ENCODE results near the gene NTM.

Gene NTM

GRCh38 chr11:132312161-132312560, 941.7 kb downstream of the NTM start:
- peaks cover 12% of the 10 kb centered on the region for H3K4me1 ChIP-seq (ENCODE audit: control insufficient read depth, insufficient read depth, low read depth, low read length)

DNA sequence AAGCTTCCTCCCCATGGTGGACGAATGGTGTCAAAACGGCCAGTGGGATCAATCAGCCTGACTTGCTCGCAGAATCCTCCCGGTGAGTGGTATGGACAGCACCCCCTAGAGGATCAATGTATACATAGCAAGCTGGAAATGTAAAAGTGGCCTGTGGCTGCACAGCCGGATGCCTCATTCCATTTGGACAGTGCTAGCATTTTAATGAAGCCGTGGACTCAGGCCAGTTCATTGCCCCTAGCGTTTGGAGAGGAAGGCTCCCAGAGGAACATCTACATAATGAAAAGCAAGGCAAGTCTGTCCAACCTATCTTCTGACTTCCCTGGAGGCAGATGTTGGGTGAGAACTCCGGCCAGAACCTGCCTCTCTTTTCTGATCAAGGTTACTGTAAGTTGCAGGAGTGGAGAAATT, 942.3 kb downstream of the NTM start:
- WGBS, result 41% methylated on average over 8 of the region's 8 CpGs
- Histone ChIP-seq H3K36me3 (ENCODE audit: control insufficient read depth in 1 of 2, insufficient read depth in 2 of 2, low read depth in 1 of 2, low read length in 2 of 2) (peaks cover 0 to 31% of the 10 kb centered on the region in 2 experiments), H3K9ac (ENCODE audit: low read length) (no peak overlapping the region), H3K4me1 (ENCODE audit: control insufficient read depth, insufficient read depth, low read depth, low read length) (peaks cover 12% of the 10 kb centered on the region), H3K4me3 (ENCODE audit: insufficient read depth in 1 of 2, low read depth in 1 of 2, low read length in 2 of 2) (no peak overlapping the region), H2AK5ac (ENCODE audit: low read length, severe bottlenecking) (no peak overlapping the region), H2AFZ (ENCODE audit: low read depth, low read length) (no peak overlapping the region), H4K8ac (ENCODE audit: low read length) (no peak overlapping the region), H3K4ac (ENCODE audit: low read depth in 1 of 2, low read length in 2 of 2) (no peak overlapping the region), H3K79me1 (replicated peaks; ENCODE audit: low read length, poor library complexity, severe bottlenecking) (peaks cover 13% of the 10 kb centered on the region), H3K23ac (ENCODE audit: low read length in 2 of 2) (no peak overlapping the region), H2BK5ac (ENCODE audit: low read depth, low read length, poor library complexity, severe bottlenecking) (no peak overlapping the region), H3K4me2 (ENCODE audit: low read length, poor library complexity, severe bottlenecking) (no peak overlapping the region), H3K27me3 (ENCODE audit: control insufficient read depth in 1 of 2, insufficient read depth in 1 of 2, low read length in 2 of 2) (no peaks in the 10 kb centered on the region), H3K18ac (ENCODE audit: low read depth in 1 of 2, low read length in 2 of 2) (no peak overlapping the region), H3K9me3 (ENCODE audit: control insufficient read depth, low read length) (no peaks in the 10 kb centered on the region), H2BK12ac (ENCODE audit: low read length in 2 of 2) (no peak overlapping the region), H2BK120ac (ENCODE audit: low read depth, low read length) (no peak overlapping the region), H2BK15ac (ENCODE audit: low read depth, poor library complexity, severe bottlenecking) (no peak overlapping the region), H4K91ac (ENCODE audit: low read length) (no peak overlapping the region), H3K27ac (ENCODE audit: low read length, poor library complexity, severe bottlenecking) (peak overlapping the region; percentile 58), H3K14ac (ENCODE audit: low read length in 2 of 2) (no peak overlapping the region)
- peak; percentile 30 for DNase-seq

More at GRCh38 chr11:132312161-132312560, 941.7 kb downstream of the NTM start:
- Histone ChIP-seq H3K23ac (ENCODE audit: low read length in 2 of 2) (no peak overlapping the region), H2BK15ac (ENCODE audit: low read depth, poor library complexity, severe bottlenecking) (no peak overlapping the region), H3K4ac (ENCODE audit: low read depth in 1 of 2, low read length in 2 of 2) (no peak overlapping the region), H3K4me3 (ENCODE audit: insufficient read depth in 1 of 2, low read depth in 1 of 2, low read length in 2 of 2) (no peak overlapping the region), H2AFZ (ENCODE audit: low read depth, low read length) (no peak overlapping the region), H3K4me2 (ENCODE audit: low read length, poor library complexity, severe bottlenecking) (no peak overlapping the region), H3K14ac (ENCODE audit: low read length in 2 of 2) (peak overlapping the region in 1 of 2 experiments; percentile 35), H3K27ac (ENCODE audit: low read length, poor library complexity, severe bottlenecking) (peak overlapping the region; percentile 58), H2BK12ac (ENCODE audit: low read length in 2 of 2) (no peak overlapping the region), H4K8ac (ENCODE audit: low read length) (no peak overlapping the region), H2AK5ac (ENCODE audit: low read length, severe bottlenecking) (no peak overlapping the region), H3K36me3 (ENCODE audit: control insufficient read depth in 1 of 2, insufficient read depth in 2 of 2, low read depth in 1 of 2, low read length in 2 of 2) (peaks cover 0 to 33% of the 10 kb centered on the region in 2 experiments), H3K9me3 (ENCODE audit: control insufficient read depth, low read length) (no peaks in the 10 kb centered on the region), H3K27me3 (ENCODE audit: control insufficient read depth in 1 of 2, insufficient read depth in 1 of 2, low read length in 2 of 2) (no peaks in the 10 kb centered on the region), H3K18ac (ENCODE audit: low read depth in 1 of 2, low read length in 2 of 2) (no peak overlapping the region), H2BK120ac (ENCODE audit: low read depth, low read length) (no peak overlapping the region), H3K79me1 (replicated peaks; ENCODE audit: low read length, poor library complexity, severe bottlenecking) (peaks cover 14% of the 10 kb centered on the region), H4K91ac (ENCODE audit: low read length) (no peak overlapping the region), H3K9ac (ENCODE audit: low read length) (no peak overlapping the region), H2BK5ac (ENCODE audit: low read depth, low read length, poor library complexity, severe bottlenecking) (no peak overlapping the region)
- DNase-seq, result peak; percentile 49
- 84% methylated on average over 5 of the region's 5 CpGs for WGBS

- Histone ChIP-seq H2BK5ac (ENCODE audit: low read depth, low read length, poor library complexity, severe bottlenecking) (no peak overlapping the region), H3K4ac (ENCODE audit: low read depth in 1 of 2, low read length in 2 of 2) (no peak overlapping the region), H2BK15ac (ENCODE audit: low read depth, poor library complexity, severe bottlenecking) (no peak overlapping the region), H3K36me3 (ENCODE audit: control insufficient read depth in 1 of 2, insufficient read depth in 2 of 2, low read depth in 1 of 2, low read length in 2 of 2) (peaks cover 0 to 44% of the 10 kb centered on the region in 2 experiments), H2AK5ac (ENCODE audit: low read length, severe bottlenecking) (no peak overlapping the region), H2BK12ac (ENCODE audit: low read length in 2 of 2) (no peak overlapping the region), H3K23ac (ENCODE audit: low read length in 2 of 2) (no peak overlapping the region), H3K27ac (ENCODE audit: low read length, poor library complexity, severe bottlenecking) (no peak overlapping the region), H3K18ac (ENCODE audit: low read depth in 1 of 2, low read length in 2 of 2) (no peak overlapping the region), H4K91ac (ENCODE audit: low read length) (no peak overlapping the region), H3K79me1 (replicated peaks; ENCODE audit: low read length, poor library complexity, severe bottlenecking) (peaks cover 12% of the 10 kb centered on the region), H3K4me3 (ENCODE audit: insufficient read depth in 1 of 2, low read depth in 1 of 2, low read length in 2 of 2) (no peak overlapping the region), H3K9ac (ENCODE audit: low read length) (no peak overlapping the region), H2AFZ (ENCODE audit: low read depth, low read length) (no peak overlapping the region), H2BK120ac (ENCODE audit: low read depth, low read length) (no peak overlapping the region), H3K4me2 (ENCODE audit: low read length, poor library complexity, severe bottlenecking) (no peak overlapping the region), H3K14ac (ENCODE audit: low read length in 2 of 2) (no peak overlapping the region), H4K8ac (ENCODE audit: low read length) (no peak overlapping the region), H3K4me1 (ENCODE audit: control insufficient read depth, insufficient read depth, low read depth, low read length) (peaks cover 14% of the 10 kb centered on the region), H3K27me3 (ENCODE audit: control insufficient read depth in 1 of 2, insufficient read depth in 1 of 2, low read length in 2 of 2) (no peaks in the 10 kb centered on the region), H3K9me3 (ENCODE audit: control insufficient read depth, low read length) (no peaks in the 10 kb centered on the region)
- no peak for DNase-seq
- 93% methylated on average over 5 of the region's 5 CpGs for WGBS
Measured at GRCh38 chr11:132314911-132315455, 944.6 kb downstream of the NTM start.

- H2AFZ ChIP-seq (ENCODE audit: low read depth, low read length), result no peak overlapping the region
- H4K8ac ChIP-seq (ENCODE audit: low read length), result no peak overlapping the region
- no peaks in the 10 kb centered on the region for H3K27me3 ChIP-seq (ENCODE audit: control insufficient read depth in 1 of 2, insufficient read depth in 1 of 2, low read length in 2 of 2)
- H3K27ac ChIP-seq (ENCODE audit: low read length, poor library complexity, severe bottlenecking), result no peak overlapping the region
- no peak overlapping the region for H2BK12ac ChIP-seq (ENCODE audit: low read length in 2 of 2)
- peaks cover 0 to 48% of the 10 kb centered on the region in 2 experiments for H3K36me3 ChIP-seq (ENCODE audit: control insufficient read depth in 1 of 2, insufficient read depth in 2 of 2, low read depth in 1 of 2, low read length in 2 of 2)
- no peak overlapping the region for H3K14ac ChIP-seq (ENCODE audit: low read length in 2 of 2)
- WGBS, result 73% methylated on average over 6 of the region's 6 CpGs
- H3K9me3 ChIP-seq (ENCODE audit: control insufficient read depth, low read length), result no peaks in the 10 kb centered on the region
- no peak overlapping the region for H2BK5ac ChIP-seq (ENCODE audit: low read depth, low read length, poor library complexity, severe bottlenecking)
- H2BK15ac ChIP-seq (ENCODE audit: low read depth, poor library complexity, severe bottlenecking), result no peak overlapping the region
- no peak overlapping the region for H3K18ac ChIP-seq (ENCODE audit: low read depth in 1 of 2, low read length in 2 of 2)
- H3K79me1 ChIP-seq (replicated peaks; ENCODE audit: low read length, poor library complexity, severe bottlenecking), result peaks cover 12% of the 10 kb centered on the region
- H3K4me2 ChIP-seq (ENCODE audit: low read length, poor library complexity, severe bottlenecking), result no peak overlapping the region
- no peak overlapping the region for H3K9ac ChIP-seq (ENCODE audit: low read length)
- H2AK5ac ChIP-seq (ENCODE audit: low read length, severe bottlenecking), result no peak overlapping the region
- H3K23ac ChIP-seq (ENCODE audit: low read length in 2 of 2), result no peak overlapping the region
- H4K91ac ChIP-seq (ENCODE audit: low read length), result no peak overlapping the region
- no peak overlapping the region for H3K4me3 ChIP-seq (ENCODE audit: insufficient read depth in 1 of 2, low read depth in 1 of 2, low read length in 2 of 2)
- peaks cover 14% of the 10 kb centered on the region for H3K4me1 ChIP-seq (ENCODE audit: control insufficient read depth, insufficient read depth, low read depth, low read length)
- no peak for DNase-seq
- no peak overlapping the region for H3K4ac ChIP-seq (ENCODE audit: low read depth in 1 of 2, low read length in 2 of 2)
- no peak overlapping the region for H2BK120ac ChIP-seq (ENCODE audit: low read depth, low read length)
Measured at GRCh38 chr11:132315696-132316095, 945.3 kb downstream of the NTM start.

Data from mesenchymal stem cell (in vitro differentiated cells and primary cell).